ENCODE data around the gene IPO7.

- TF ChIP-seq CTCF (conservative IDR thresholded peaks at IDR 0.05) (no peak), EZH2 (IDR thresholded peaks at IDR 0.05; ENCODE audit: low read depth) (no peak)
These were observed at the start of gene IPO7 for GRCh38 chr11:9384535-9385326.
